Vagina (tissue), 2 donors: Measurements from ENCODE around the gene RUSC2. TPM values are rescaled to one million over a fixed set of nuclear protein-coding genes. Genes with fewer than 3 reads are reported as not detected.

ENCODE experiments used
- DNase-seq, 2 donors: peaks; one replicate each; pipeline ENCODE4 v3.0.0-alpha.2; 2017; ENCODE audit errors: extremely low spot score in 2 of 2
- H3K27ac ChIP-seq: fragments of 200-600 bp; sonication (generic); one replicate; pipeline ENCODE4 v1.5.1; 2019
- H3K27me3 ChIP-seq: fragments of 200-600 bp; sonication (generic); one replicate; pipeline ENCODE4 v1.5.1; 2019
- H3K36me3 ChIP-seq, 2 donors: fragments of 200-600 bp; sonication (generic); one replicate each; pipeline ENCODE4 v1.5.1; 2017 to 2019
- H3K4me1 ChIP-seq: fragments of 200-600 bp; sonication (generic); one replicate; pipeline ENCODE4 v1.5.1; 2019
- H3K4me3 ChIP-seq, 2 donors: fragments of 200-600 bp; sonication (generic); 1 replicate in 1 of 2; 2 replicates in 1 of 2; pipeline ENCODE4 v1.5.1; 2016 to 2019
- H3K9me3 ChIP-seq: fragments of 200-600 bp; sonication (generic); one replicate; pipeline ENCODE4 v1.5.1; 2019
- CTCF ChIP-seq, 3 experiments: fragments of 450-650 bp in 2 of 3; fragments of 200-600 bp in 1 of 3; sonication (generic) in 1 of 3; IDR thresholded peaks; one replicate each; pipeline ENCODE4 v1.5.1; 2017 to 2019; ENCODE audit warnings: antibody characterized with exemption in 3 of 3, mild to moderate bottlenecking in 2 of 3, moderate library complexity in 2 of 3
- POLR2A ChIP-seq, 2 donors: fragments of 450-650 bp; IDR thresholded peaks; one replicate each; pipeline ENCODE4 v1.6.1; 2017; ENCODE audit warnings: antibody characterized with exemption in 2 of 2, mild to moderate bottlenecking in 2 of 2, moderate library complexity in 2 of 2
- POLR2AphosphoS5 ChIP-seq, 2 donors: sonication (generic); formaldehyde crosslinking; IDR thresholded peaks; one replicate each; pipeline ENCODE4 v1.9.0; 2017; ENCODE audit warnings: antibody characterized with exemption in 2 of 2, mild to moderate bottlenecking in 2 of 2, low read depth in 1 of 2; ENCODE audit not compliant: insufficient read depth in 1 of 2
- intact Hi-C: fragments of 100-400 bp; cut with DNase I; formaldehyde crosslinking; loops from one replicate; pipeline ENCODE4 v1.15.1; 2023
- total RNA-seq: library from RNA; depleted of rRNA; stranded (reverse); fragments of >200 nt; gene quantifications from one replicate; pipeline ENCODE4 v1.2.3, GENCODE V29; 2016

The RUSC2 gene
- total RNA-seq, result 18.9 TPM

GRCh38 chr9:35489313-35490154 is at the start of gene RUSC2:
TSS of gene RUSC2 (plus strand) at chr9:35490111. CDS start at chr9:35546522, 56,411 bp downstream.
- H3K36me3 ChIP-seq, result no peaks in the 10 kb centered on the region
- intact Hi-C loops, result loop anchor here (5.0 kb wide), 2 partner anchors 68 to 113 kb away; no protein-coding TSS in a partner anchor
- TF ChIP-seq CTCF (IDR thresholded peaks at IDR 0.05) (peak in 2 of 3 experiments; percentile 24 to 41), POLR2AphosphoS5 (IDR thresholded peaks at IDR 0.05; ENCODE audit: insufficient read depth in 1 of 2, low read depth in 1 of 2) (peak; percentile 19 to 88), POLR2A (IDR thresholded peaks at IDR 0.05) (peak in 1 of 2 donors; percentile 24)
- H3K4me3 ChIP-seq, result peak within 1 kb of the TSS; percentile 89 to 92
- H3K4me1 ChIP-seq, result peaks cover 38% of the 10 kb centered on the region
- DNase-seq, result peak in 1 of 2 donors; percentile 95
- H3K27me3 ChIP-seq, result no peaks in the 10 kb centered on the region
- H3K9me3 ChIP-seq, result no peaks in the 10 kb centered on the region
- peak within 1 kb of the TSS; percentile 95 for H3K27ac ChIP-seq

GRCh38 chr9:35446012-35446411 is 43.9 kb upstream of the RUSC2 start:
- H3K27ac ChIP-seq, result no peak overlapping the region
- H3K27me3 ChIP-seq, result no peaks in the 10 kb centered on the region
- intact Hi-C loops, result no loop called here
- no peaks in the 10 kb centered on the region for H3K36me3 ChIP-seq
- DNase-seq, result no peak
- no peak overlapping the region for H3K4me3 ChIP-seq
- H3K9me3 ChIP-seq, result no peaks in the 10 kb centered on the region
- TF ChIP-seq CTCF (IDR thresholded peaks at IDR 0.05), result no peak
- TF ChIP-seq POLR2AphosphoS5 (IDR thresholded peaks at IDR 0.05; ENCODE audit: insufficient read depth in 1 of 2, low read depth in 1 of 2), result no peak
- no peak for TF ChIP-seq POLR2A (IDR thresholded peaks at IDR 0.05)
- no peaks in the 10 kb centered on the region for H3K4me1 ChIP-seq

- Histone ChIP-seq H3K4me1 (no peaks in the 10 kb centered on the region), H3K9me3 (no peaks in the 10 kb centered on the region), H3K36me3 (no peaks in the 10 kb centered on the region), H3K4me3 (no peak overlapping the region), H3K27me3 (no peaks in the 10 kb centered on the region), H3K27ac (no peak overlapping the region)
- DNase-seq, result no peak
- intact Hi-C loops, result no loop called here
- no peak for TF ChIP-seq CTCF (IDR thresholded peaks at IDR 0.05)
- TF ChIP-seq POLR2AphosphoS5 (IDR thresholded peaks at IDR 0.05; ENCODE audit: insufficient read depth in 1 of 2, low read depth in 1 of 2), result no peak
- no peak for TF ChIP-seq POLR2A (IDR thresholded peaks at IDR 0.05)
Measured at GRCh38 chr9:35448496-35448895, 41.4 kb upstream of the RUSC2 start.

GRCh38 chr9:35452481-35452880 is 37.4 kb upstream of the RUSC2 start:
- intact Hi-C loops, result no loop called here
- Histone ChIP-seq H3K4me3 (no peak overlapping the region), H3K27ac (no peak overlapping the region), H3K27me3 (no peaks in the 10 kb centered on the region), H3K4me1 (no peaks in the 10 kb centered on the region), H3K9me3 (peaks cover 6% of the 10 kb centered on the region), H3K36me3 (no peaks in the 10 kb centered on the region)
- TF ChIP-seq CTCF (IDR thresholded peaks at IDR 0.05) (no peak), POLR2A (IDR thresholded peaks at IDR 0.05) (no peak), POLR2AphosphoS5 (IDR thresholded peaks at IDR 0.05; ENCODE audit: insufficient read depth in 1 of 2, low read depth in 1 of 2) (no peak)
- no peak for DNase-seq

- no peaks in the 10 kb centered on the region for H3K4me1 ChIP-seq
- H3K27me3 ChIP-seq, result no peaks in the 10 kb centered on the region
- H3K36me3 ChIP-seq, result no peaks in the 10 kb centered on the region
- intact Hi-C loops, result no loop called here
- DNase-seq, result no peak
- H3K27ac ChIP-seq, result no peak overlapping the region
- H3K9me3 ChIP-seq, result peaks cover 6% of the 10 kb centered on the region
- TF ChIP-seq CTCF (IDR thresholded peaks at IDR 0.05) (no peak), POLR2A (IDR thresholded peaks at IDR 0.05) (no peak), POLR2AphosphoS5 (IDR thresholded peaks at IDR 0.05; ENCODE audit: insufficient read depth in 1 of 2, low read depth in 1 of 2) (no peak)
- no peak overlapping the region for H3K4me3 ChIP-seq
Measured at GRCh38 chr9:35453786-35454185, 36.1 kb upstream of the RUSC2 start.
